ENCODE data around the gene FAM184B. TPM values are rescaled to one million over a fixed set of nuclear protein-coding genes. Genes with fewer than 3 reads are reported as not detected.
"Not testable (repeated sequence)": the region's sequence is repeated elsewhere in the genome, so short reads cannot be mapped to it uniquely, and the experiment has no call there.

FAM184B gene
- total RNA-seq, 4 donors from 2014 or later, result 0.24 to 0.39 (median 0.25) TPM; not detected in 1

GRCh38 chr4:17664755-17665154 lies 116.7 kb downstream of the FAM184B start:
- no peak for DNase-seq (ENCODE audit: low spot score in 2 of 2)
- 63% methylated on average over 4 of the region's 4 CpGs for WGBS
- Histone ChIP-seq H3K27me3 (no peaks in the 10 kb centered on the region), H3K4me3 (no peak overlapping the region), H3K4me1 (no peaks in the 10 kb centered on the region), H3K27ac (no peak overlapping the region), H3K9me3 (no peaks in the 10 kb centered on the region), H3K36me3 (no peaks in the 10 kb centered on the region)
- TF ChIP-seq CTCF (IDR thresholded peaks at IDR 0.05), result no peak
- no peak for TF ChIP-seq POLR2AphosphoS5 (IDR thresholded peaks at IDR 0.05)
- TF ChIP-seq EP300 (IDR thresholded peaks at IDR 0.05), result no peak
- no peak for TF ChIP-seq POLR2A (IDR thresholded peaks at IDR 0.05)

GRCh38 chr4:17662694-17663093 lies 118.7 kb downstream of the FAM184B start:
- Histone ChIP-seq H3K4me1 (no peaks in the 10 kb centered on the region), H3K27me3 (no peaks in the 10 kb centered on the region), H3K4me3 (no peak overlapping the region), H3K27ac (no peak overlapping the region), H3K9me3 (no peaks in the 10 kb centered on the region), H3K36me3 (no peaks in the 10 kb centered on the region)
- TF ChIP-seq EP300 (IDR thresholded peaks at IDR 0.05) (no peak), CTCF (IDR thresholded peaks at IDR 0.05) (no peak), POLR2AphosphoS5 (IDR thresholded peaks at IDR 0.05) (no peak), POLR2A (IDR thresholded peaks at IDR 0.05) (no peak)
- WGBS, result 93% methylated on average over 3 of the region's 3 CpGs
- DNase-seq (ENCODE audit: low spot score in 2 of 2), result no peak

- not testable (repeated sequence) for H3K27ac ChIP-seq, H3K4me1 ChIP-seq, H3K4me3 ChIP-seq, H3K9me3 ChIP-seq, H3K36me3 ChIP-seq, H3K27me3 ChIP-seq
- WGBS, result 97% methylated on average over 8 of the region's 8 CpGs
- peak in 1 of 2 donors; percentile 67 for DNase-seq (ENCODE audit: low spot score in 2 of 2)
These were observed 122.2 kb downstream of the FAM184B start for GRCh38 chr4:17659196-17659595.

- no peaks in the 10 kb centered on the region for H3K9me3 ChIP-seq
- no peak for TF ChIP-seq EP300 (IDR thresholded peaks at IDR 0.05)
- TF ChIP-seq CTCF (IDR thresholded peaks at IDR 0.05), result no peak
- TF ChIP-seq POLR2A (IDR thresholded peaks at IDR 0.05), result no peak
- no peak for TF ChIP-seq POLR2AphosphoS5 (IDR thresholded peaks at IDR 0.05)
- no peaks in the 10 kb centered on the region for H3K27me3 ChIP-seq
- WGBS, result 77% methylated on average over 9 of the region's 9 CpGs
- H3K4me1 ChIP-seq, result no peaks in the 10 kb centered on the region
- no peak overlapping the region for H3K27ac ChIP-seq
- no peak for DNase-seq (ENCODE audit: low spot score in 2 of 2)
- H3K4me3 ChIP-seq, result no peak overlapping the region
- H3K36me3 ChIP-seq, result no peaks in the 10 kb centered on the region
These were observed 123.6 kb downstream of the FAM184B start for GRCh38 chr4:17657849-17658248.

GRCh38 chr4:17657090-17657489 lies 124.3 kb downstream of the FAM184B start:
- H3K27me3 ChIP-seq, result no peaks in the 10 kb centered on the region
- H3K9me3 ChIP-seq, result no peaks in the 10 kb centered on the region
- no peaks in the 10 kb centered on the region for H3K36me3 ChIP-seq
- 88% methylated on average over 1 of the region's 1 CpG for WGBS
- no peak for DNase-seq (ENCODE audit: low spot score in 2 of 2)
- no peak overlapping the region for H3K4me3 ChIP-seq
- no peaks in the 10 kb centered on the region for H3K4me1 ChIP-seq
- H3K27ac ChIP-seq, result no peak overlapping the region
- TF ChIP-seq CTCF (IDR thresholded peaks at IDR 0.05) (no peak), POLR2A (IDR thresholded peaks at IDR 0.05) (no peak), EP300 (IDR thresholded peaks at IDR 0.05) (no peak), POLR2AphosphoS5 (IDR thresholded peaks at IDR 0.05) (no peak)

GRCh38 chr4:17654701-17655100 lies 126.7 kb downstream of the FAM184B start:
- H3K9me3 ChIP-seq, result no peaks in the 10 kb centered on the region
- no peak overlapping the region for H3K27ac ChIP-seq
- no peaks in the 10 kb centered on the region for H3K27me3 ChIP-seq
- H3K4me3 ChIP-seq, result no peak overlapping the region
- no peak for TF ChIP-seq CTCF (IDR thresholded peaks at IDR 0.05)
- no peak for TF ChIP-seq POLR2AphosphoS5 (IDR thresholded peaks at IDR 0.05)
- no peak for TF ChIP-seq POLR2A (IDR thresholded peaks at IDR 0.05)
- TF ChIP-seq EP300 (IDR thresholded peaks at IDR 0.05), result no peak
- DNase-seq (ENCODE audit: low spot score in 2 of 2), result no peak
- no peaks in the 10 kb centered on the region for H3K36me3 ChIP-seq
- no peaks in the 10 kb centered on the region for H3K4me1 ChIP-seq
- WGBS, result 80% methylated on average over 8 of the region's 8 CpGs
